Gastroesophageal sphincter (tissue), 3 donors: ENCODE data around the gene UBFD1.
"Not testable (repeated sequence)": the region's sequence is repeated elsewhere in the genome, so short reads cannot be mapped to it uniquely, and the experiment has no call there.

ENCODE experiments used
- POLR2A ChIP-seq, 2 donors: fragments of 450-650 bp; IDR thresholded peaks; one replicate each; pipeline ENCODE4 v1.6.1; 2017; ENCODE audit warnings: antibody characterized with exemption in 2 of 2, mild to moderate bottlenecking in 2 of 2, moderate library complexity in 1 of 2
- POLR2AphosphoS5 ChIP-seq: sonication (generic); formaldehyde crosslinking; IDR thresholded peaks from one replicate; pipeline ENCODE4 v1.6.1; 2017; ENCODE audit warnings: antibody characterized with exemption
- TF ChIP-seq, protein P1 (sequence below), 4 experiments: fragments of 200-600 bp in 2 of 4; fragments of 450-650 bp in 2 of 4; sonication (generic) in 1 of 4; IDR thresholded peaks; one replicate each; pipeline ENCODE4 v1.5.1; 2017 to 2019; ENCODE audit warnings: antibody characterized with exemption in 4 of 4, mild to moderate bottlenecking in 2 of 4, moderate library complexity in 2 of 4

- not testable (repeated sequence) for TF ChIP-seq POLR2A (IDR thresholded peaks at IDR 0.05); POLR2AphosphoS5
- TF ChIP-seq, protein P1, sequence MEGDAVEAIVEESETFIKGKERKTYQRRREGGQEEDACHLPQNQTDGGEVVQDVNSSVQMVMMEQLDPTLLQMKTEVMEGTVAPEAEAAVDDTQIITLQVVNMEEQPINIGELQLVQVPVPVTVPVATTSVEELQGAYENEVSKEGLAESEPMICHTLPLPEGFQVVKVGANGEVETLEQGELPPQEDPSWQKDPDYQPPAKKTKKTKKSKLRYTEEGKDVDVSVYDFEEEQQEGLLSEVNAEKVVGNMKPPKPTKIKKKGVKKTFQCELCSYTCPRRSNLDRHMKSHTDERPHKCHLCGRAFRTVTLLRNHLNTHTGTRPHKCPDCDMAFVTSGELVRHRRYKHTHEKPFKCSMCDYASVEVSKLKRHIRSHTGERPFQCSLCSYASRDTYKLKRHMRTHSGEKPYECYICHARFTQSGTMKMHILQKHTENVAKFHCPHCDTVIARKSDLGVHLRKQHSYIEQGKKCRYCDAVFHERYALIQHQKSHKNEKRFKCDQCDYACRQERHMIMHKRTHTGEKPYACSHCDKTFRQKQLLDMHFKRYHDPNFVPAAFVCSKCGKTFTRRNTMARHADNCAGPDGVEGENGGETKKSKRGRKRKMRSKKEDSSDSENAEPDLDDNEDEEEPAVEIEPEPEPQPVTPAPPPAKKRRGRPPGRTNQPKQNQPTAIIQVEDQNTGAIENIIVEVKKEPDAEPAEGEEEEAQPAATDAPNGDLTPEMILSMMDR (IDR thresholded peaks at IDR 0.05), result not testable (repeated sequence)
Measured at GRCh38 chr16:23540817-23541178, 16.7 kb upstream of the UBFD1 start.
